Activated naive CD4-positive, alpha-beta T cell treated with anti-CD3 and anti-CD28 coated beads, Interleukin-2, amount 50 U/mL, for 16 hours (primary cell): Measurements from ENCODE around the gene GNB5.

Experiments used
- DNase-seq: peaks from one replicate; pipeline ENCODE4 v3.0.0-alpha.2; 2020

The GNB5 gene

GRCh38 chr15:52164631-52165265, 26.4 kb downstream of the GNB5 start:
- DNase-seq, result no peak

DNA sequence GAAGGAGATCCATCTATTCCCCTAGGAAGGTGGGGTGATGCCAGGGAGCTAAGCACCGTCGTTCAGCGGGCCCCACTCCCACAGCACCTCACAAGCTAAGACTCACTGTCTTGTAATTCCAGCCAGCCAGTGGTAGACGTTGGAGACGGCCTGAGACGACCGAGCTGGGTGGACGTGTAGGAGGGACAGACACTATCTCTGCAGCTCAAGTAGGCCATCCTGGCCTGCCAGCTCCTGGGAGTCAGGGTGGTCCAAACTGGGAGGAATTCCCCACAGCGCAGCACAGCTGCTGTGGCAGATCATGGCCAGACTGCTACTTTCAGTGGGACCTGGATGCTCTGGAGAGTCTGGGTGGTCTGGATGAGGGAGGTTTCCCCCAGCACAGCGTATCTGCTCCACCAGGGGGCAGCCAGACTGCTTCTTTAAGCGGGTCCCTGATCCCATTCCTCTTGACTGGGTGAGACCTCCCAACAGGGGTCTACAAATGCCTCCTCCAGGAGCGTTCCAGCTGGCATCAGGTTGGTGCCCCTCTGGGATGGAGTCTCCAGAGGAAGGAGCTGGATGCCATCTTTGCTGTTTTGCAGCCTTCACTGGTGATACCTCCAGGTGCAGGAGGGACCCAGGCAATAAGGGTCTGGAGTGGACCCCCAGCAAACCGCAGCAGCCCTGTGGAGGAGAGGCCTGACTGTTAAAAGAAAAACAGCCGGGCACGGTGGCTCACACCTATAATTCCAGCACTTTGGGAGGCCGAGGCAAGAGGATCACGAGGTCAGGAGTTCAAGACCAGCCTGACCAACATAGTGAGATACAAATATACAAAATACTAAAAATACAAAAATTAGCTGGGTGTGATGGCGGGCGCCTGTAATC, 27.6 kb downstream of the GNB5 start:
- DNase-seq, result no peak

GRCh38 chr15:52162876-52163275, 28.3 kb downstream of the GNB5 start:
- DNase-seq, result no peak

GRCh38 chr15:52162260-52162659, 28.9 kb downstream of the GNB5 start:
- DNase-seq, result no peak

GRCh38 chr15:52161406-52161966, 29.7 kb downstream of the GNB5 start:
- DNase-seq, result no peak

GRCh38 chr15:52159645-52160044, 31.5 kb downstream of the GNB5 start:
- DNase-seq, result no peak

DNA sequence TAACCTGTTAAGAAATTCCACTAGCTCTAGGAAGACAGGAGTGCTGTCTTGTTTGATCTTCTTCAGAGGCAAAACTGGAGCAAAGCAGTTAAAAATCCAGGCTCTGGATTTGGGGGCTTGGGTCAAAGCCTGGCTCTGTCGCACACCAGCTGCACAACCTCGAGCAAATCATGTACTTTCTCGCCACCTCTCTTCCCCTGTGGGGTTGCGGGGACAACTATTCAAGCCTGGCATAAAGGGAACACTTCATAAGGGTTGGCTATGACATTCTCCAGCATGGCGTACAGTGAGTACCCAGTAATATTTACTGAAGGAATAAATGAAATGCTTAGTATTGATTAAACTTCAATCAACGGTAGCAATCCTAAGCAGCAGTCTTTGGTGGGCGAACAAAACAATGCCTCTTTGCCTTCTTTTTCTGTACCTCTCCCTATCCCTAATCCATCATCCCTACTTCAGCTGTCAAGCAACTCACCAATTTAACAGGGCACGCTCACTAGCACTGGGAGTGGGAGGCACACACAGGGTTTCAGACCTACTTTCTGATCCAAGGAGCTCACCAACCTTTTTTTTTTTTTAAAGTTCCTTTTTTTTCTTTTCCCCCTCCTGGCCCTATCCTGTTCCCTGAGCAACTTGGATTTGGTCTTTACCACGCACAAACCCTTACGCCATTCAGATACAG, 33.0 kb downstream of the GNB5 start:
- no peak for DNase-seq

GRCh38 chr15:52155878-52156277, 35.3 kb downstream of the GNB5 start:
- no peak for DNase-seq

- DNase-seq, result no peak
These were observed 36.0 kb downstream of the GNB5 start for GRCh38 chr15:52154896-52155865.

DNA sequence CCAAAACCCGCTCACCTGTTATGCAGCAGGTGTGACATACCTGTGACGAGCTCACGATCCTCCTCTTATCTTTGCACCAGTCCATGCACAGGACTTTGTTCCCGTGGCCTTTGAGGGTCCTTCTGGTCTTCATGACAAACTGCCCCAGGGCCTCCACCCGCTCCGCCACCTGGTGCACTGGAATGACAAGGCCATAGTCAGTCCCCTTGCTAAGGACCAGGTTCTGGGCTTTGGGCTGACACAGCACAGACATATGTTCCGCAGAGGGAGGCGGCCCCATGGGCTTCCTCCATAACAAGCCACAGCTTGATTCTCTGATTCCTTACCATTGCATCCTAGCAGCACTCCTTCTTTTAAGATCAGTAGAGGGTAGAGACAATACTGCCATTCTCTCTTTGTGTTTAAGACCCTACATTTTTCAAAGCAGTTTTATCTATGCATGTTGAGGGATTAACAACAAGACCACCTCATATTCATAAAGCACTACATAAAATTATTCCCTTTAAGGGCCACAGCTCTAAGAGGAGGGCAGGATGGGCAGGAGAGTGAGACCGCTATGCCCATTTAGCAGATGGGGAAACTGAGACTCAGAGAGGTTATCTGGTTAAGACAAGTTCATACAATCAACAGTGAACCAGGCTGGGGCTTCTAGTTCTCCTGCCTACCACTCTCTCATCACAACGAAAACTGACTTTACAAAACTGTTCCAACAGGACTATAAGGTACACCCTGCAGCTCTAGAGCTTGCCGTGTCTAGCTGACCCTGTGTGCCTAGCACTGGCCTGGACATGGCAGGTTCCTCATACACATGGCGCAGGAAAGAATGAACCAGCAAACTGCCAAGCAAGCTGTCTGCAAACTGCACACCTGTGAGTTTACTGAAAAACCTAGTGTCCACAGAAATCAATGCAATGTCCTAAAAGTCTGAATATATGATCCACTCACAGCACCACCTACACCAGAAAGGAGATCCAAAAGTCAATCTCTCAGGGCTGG, 37.0 kb downstream of the GNB5 start:
- DNase-seq, result no peak

- DNase-seq, result no peak
These were observed 39.8 kb downstream of the GNB5 start for GRCh38 chr15:52151353-52151752.

- DNase-seq, result no peak
These were observed 40.3 kb downstream of the GNB5 start for GRCh38 chr15:52150871-52151270.

DNA sequence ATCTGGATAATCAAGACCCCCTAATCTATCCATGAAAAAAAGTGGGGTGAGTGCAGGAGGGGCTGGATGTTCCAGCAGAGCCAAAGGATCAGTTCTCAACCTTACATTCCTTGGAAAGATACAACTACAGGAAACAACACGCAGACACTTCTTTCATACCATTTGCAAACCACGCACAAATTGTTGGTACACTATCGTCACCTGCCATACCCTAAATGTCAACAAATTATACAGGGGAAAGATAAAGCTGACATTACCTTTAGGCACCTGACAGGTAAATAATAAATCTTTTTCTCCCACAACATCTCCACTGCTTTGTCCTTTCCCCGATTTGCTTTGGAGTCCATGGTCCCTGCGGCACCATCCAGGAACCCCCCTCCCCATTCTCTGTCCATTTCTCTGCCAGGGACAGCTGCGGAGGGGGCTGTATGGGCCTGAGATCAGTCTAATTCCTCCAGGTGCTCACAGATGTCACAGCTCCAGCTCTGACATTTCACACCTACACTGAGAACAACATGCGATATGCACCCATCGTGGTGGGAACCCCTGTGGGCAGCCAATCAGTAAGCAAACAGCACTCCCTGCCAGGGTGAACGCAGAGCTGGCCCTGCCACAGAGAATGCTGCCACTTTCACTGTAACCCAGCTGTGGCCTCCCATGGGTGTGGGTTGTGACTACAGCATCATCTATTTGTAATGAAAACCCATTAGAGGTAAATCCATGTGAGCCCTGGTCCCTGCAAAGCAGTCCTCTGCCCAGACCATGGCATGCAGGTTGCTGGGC, 41.0 kb downstream of the GNB5 start:
- no peak for DNase-seq

DNA sequence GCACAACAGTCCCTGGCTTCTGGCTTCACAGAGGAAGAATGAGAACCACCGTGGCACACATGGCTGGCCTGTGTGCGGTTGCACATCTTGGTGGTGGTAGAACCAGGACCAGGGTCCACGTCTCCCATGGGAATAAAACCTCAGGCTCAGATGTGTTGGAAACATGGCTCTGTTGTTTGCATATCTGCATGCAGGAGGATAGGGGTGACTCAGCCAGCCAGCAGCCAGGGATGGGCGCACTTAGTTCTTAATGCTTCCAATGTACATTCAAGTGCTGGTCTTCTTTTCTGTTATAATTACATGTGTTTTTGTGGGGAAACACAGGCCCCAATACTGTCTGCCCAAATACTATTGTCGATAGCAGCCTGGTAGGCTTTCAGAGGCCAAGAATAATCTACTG, 42.8 kb downstream of the GNB5 start:
- no peak for DNase-seq

DNA sequence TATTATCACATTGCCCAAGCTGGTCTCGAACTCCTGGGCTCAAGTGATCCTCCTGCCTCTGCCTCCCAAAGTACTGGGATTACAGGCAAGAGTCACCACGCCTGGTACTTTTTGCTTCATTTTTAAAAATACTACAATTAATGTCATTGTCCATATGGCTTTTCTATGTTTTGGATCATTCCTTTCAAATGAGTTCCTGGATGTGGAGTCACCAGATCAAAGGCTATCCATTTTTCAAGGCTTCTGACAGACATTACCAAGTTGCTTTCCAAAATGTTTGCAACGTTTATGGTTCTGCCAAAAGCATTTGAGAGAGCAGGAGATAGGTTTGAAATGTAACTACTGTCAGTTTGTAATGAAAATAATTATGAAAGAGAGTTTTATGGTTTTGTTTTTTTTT, 44.4 kb downstream of the GNB5 start:
- DNase-seq, result no peak

- no peak for DNase-seq
These were observed 44.9 kb downstream of the GNB5 start for GRCh38 chr15:52146261-52146660.

GRCh38 chr15:52144656-52145178, 46.5 kb downstream of the GNB5 start:
- DNase-seq, result no peak

GRCh38 chr15:52143873-52144272, 47.3 kb downstream of the GNB5 start:
- no peak for DNase-seq

- no peak for DNase-seq
These were observed 50.5 kb downstream of the GNB5 start for GRCh38 chr15:52140646-52141045.
